H9 (cell line): ENCODE results near the gene NRXN3. TPM values are rescaled to one million over a fixed set of nuclear protein-coding genes. Genes with fewer than 3 reads are reported as not detected.

Experiments
- DNase-seq: peaks from one replicate; pipeline ENCODE4 v3.0.0-alpha.2; 2017
- H2AFZ ChIP-seq: one replicate; pipeline ENCODE4 v1.6.1; 2013; ENCODE audit warnings: mild to moderate bottlenecking, low read length, control low read depth, moderate library complexity
- H2AK5ac ChIP-seq: 2 replicates; pipeline ENCODE4 v1.6.1; 2013; ENCODE audit warnings: low read length, control low read depth, mixed read lengths; ENCODE audit not compliant: insufficient read length
- H2BK120ac ChIP-seq: one replicate; pipeline ENCODE4 v1.6.1; 2013; ENCODE audit warnings: low read depth, mild to moderate bottlenecking, low read length, control low read depth, inconsistent platforms; ENCODE audit not compliant: poor library complexity, severe bottlenecking
- H2BK12ac ChIP-seq: 2 replicates; pipeline ENCODE4 v1.6.1; 2013; ENCODE audit warnings: low read length, control low read depth, mixed read lengths, low read depth; ENCODE audit not compliant: insufficient read length
- H2BK15ac ChIP-seq: 2 replicates; pipeline ENCODE4 v1.6.1; 2013; ENCODE audit warnings: low read depth, low read length, control low read depth
- H2BK20ac ChIP-seq: one replicate; pipeline ENCODE4 v1.6.1; 2013; ENCODE audit warnings: low read depth, mild to moderate bottlenecking, low read length, control low read depth, inconsistent platforms; ENCODE audit not compliant: poor library complexity, severe bottlenecking
- H2BK5ac ChIP-seq: 2 replicates; pipeline ENCODE4 v1.6.1; 2013; ENCODE audit warnings: low read length, control low read depth, mixed read lengths; ENCODE audit not compliant: insufficient read length
- H3K14ac ChIP-seq: 2 replicates; pipeline ENCODE4 v1.6.1; 2013; ENCODE audit warnings: low read length, control low read depth; ENCODE audit not compliant: insufficient read depth
- H3K18ac ChIP-seq: 2 replicates; pipeline ENCODE4 v1.6.1; 2013; ENCODE audit warnings: low read depth, mild to moderate bottlenecking, mixed read lengths, low read length, control low read depth; ENCODE audit not compliant: insufficient read length
- H3K23ac ChIP-seq: 2 replicates; pipeline ENCODE4 v1.6.1; 2013; ENCODE audit warnings: low read length, control low read depth, mixed read lengths, low read depth; ENCODE audit not compliant: insufficient read length
- H3K23me2 ChIP-seq: 2 replicates; pipeline ENCODE4 v1.6.1; 2013; ENCODE audit warnings: low read depth, mild to moderate bottlenecking, mixed read lengths, low read length, control low read depth; ENCODE audit not compliant: insufficient read length, poor library complexity, severe bottlenecking
- H3K27ac ChIP-seq: 2 replicates; pipeline ENCODE4 v1.5.1; 2013; ENCODE audit warnings: low read length, control low read depth, mixed read lengths, low read depth; ENCODE audit not compliant: insufficient read length
- H3K27me3 ChIP-seq: 2 replicates; pipeline ENCODE4 v1.6.1; 2013; ENCODE audit warnings: low read length, control low read depth, inconsistent platforms; ENCODE audit not compliant: insufficient read depth
- H3K4ac ChIP-seq: 2 replicates; pipeline ENCODE4 v1.6.1; 2013; ENCODE audit warnings: low read depth, mild to moderate bottlenecking, control low read depth, inconsistent platforms, low read length, moderate library complexity
- H3K4me1 ChIP-seq: 2 replicates; pipeline ENCODE4 v1.6.1; 2013; ENCODE audit warnings: low read length, control low read depth, inconsistent platforms; ENCODE audit not compliant: insufficient read depth
- H3K4me2 ChIP-seq: 2 replicates; pipeline ENCODE4 v1.6.1; 2013; ENCODE audit warnings: low read length, control low read depth, mixed read lengths; ENCODE audit not compliant: insufficient read length, insufficient read depth
- H3K56ac ChIP-seq: 2 replicates; pipeline ENCODE4 v1.6.1; 2013; ENCODE audit warnings: low read depth, mild to moderate bottlenecking, mixed read lengths, low read length, control low read depth; ENCODE audit not compliant: insufficient read length
- H3K79me1 ChIP-seq: 2 replicates; pipeline ENCODE4 v1.6.1; 2013; ENCODE audit warnings: low read depth, mild to moderate bottlenecking, moderate library complexity, low read length, control low read depth, inconsistent platforms; ENCODE audit not compliant: insufficient read depth, poor library complexity, severe bottlenecking
- H3K79me2 ChIP-seq: 2 replicates; pipeline ENCODE4 v1.6.1; 2013; ENCODE audit warnings: low read length, control low read depth, inconsistent platforms; ENCODE audit not compliant: insufficient read depth
- H3K9ac ChIP-seq: 2 replicates; pipeline ENCODE4 v1.6.1; 2013; ENCODE audit warnings: low read length, control low read depth, mixed read lengths; ENCODE audit not compliant: insufficient read length; ENCODE audit errors: extremely low read depth
- H3K9me3 ChIP-seq: one replicate; pipeline ENCODE4 v1.6.1; 2013; ENCODE audit warnings: low read depth, low read length, inconsistent platforms; ENCODE audit not compliant: control insufficient read depth
- H3T11ph ChIP-seq: one replicate; pipeline ENCODE4 v1.6.1; 2013; ENCODE audit warnings: mild to moderate bottlenecking, low read length, control low read depth, inconsistent platforms
- H4K20me1 ChIP-seq: one replicate; pipeline ENCODE4 v1.6.1; 2013; ENCODE audit not compliant: control insufficient read depth, insufficient read length, insufficient read depth
- H4K5ac ChIP-seq: 2 replicates; pipeline ENCODE4 v1.6.1; 2013; ENCODE audit warnings: low read depth, mild to moderate bottlenecking, mixed read lengths, low read length, control low read depth; ENCODE audit not compliant: insufficient read length
- H4K8ac ChIP-seq: replicated peaks from 2 replicates; pipeline ENCODE4 v1.6.1; 2013; ENCODE audit warnings: low read length, control low read depth, mixed read lengths, low read depth; ENCODE audit not compliant: insufficient read length
- H4K91ac ChIP-seq: 2 replicates; pipeline ENCODE4 v1.6.1; 2013; ENCODE audit warnings: low read depth, mild to moderate bottlenecking, moderate library complexity, mixed read lengths, low read length, control low read depth; ENCODE audit not compliant: insufficient read length
- H3K27ac Mint-ChIP-seq, 3 experiments: 2 replicates in 2 of 3; 3 replicates in 1 of 3; pipeline ENCODE4 v1.8.0; 2020 to 2021; ENCODE audit warnings: mixed read lengths in 3 of 3, mild to moderate bottlenecking in 1 of 3, moderate library complexity in 1 of 3
- H3K27me3 Mint-ChIP-seq: 2 replicates; pipeline ENCODE4 v1.8.0; 2021; ENCODE audit warnings: low read depth, mild to moderate bottlenecking, moderate library complexity, mixed read lengths
- H3K36me3 Mint-ChIP-seq, 3 experiments: 2 replicates in 2 of 3; 3 replicates in 1 of 3; pipeline ENCODE4 v1.8.0; 2020 to 2021; ENCODE audit warnings: low read depth in 3 of 3, mixed read lengths in 3 of 3; ENCODE audit not compliant: insufficient read depth in 1 of 3
- H3K4me1 Mint-ChIP-seq, 2 experiments: 2 replicates each; pipeline ENCODE4 v1.8.0; 2020; ENCODE audit warnings: mixed read lengths in 2 of 2
- H3K4me3 Mint-ChIP-seq, 2 experiments: 2 replicates in 1 of 2; 3 replicates in 1 of 2; pipeline ENCODE4 v1.8.0; 2020 to 2021; ENCODE audit warnings: mild to moderate bottlenecking in 2 of 2, mixed read lengths in 2 of 2, moderate library complexity in 1 of 2
- H3K9me3 Mint-ChIP-seq, 2 experiments: 2 replicates in 1 of 2; 3 replicates in 1 of 2; pipeline ENCODE4 v1.8.0; 2020; ENCODE audit warnings: mild to moderate bottlenecking in 2 of 2, mixed read lengths in 2 of 2, moderate library complexity in 1 of 2
- CTCF ChIP-seq: fragments of 200-600 bp; sonication (generic); conservative IDR thresholded peaks from 3 replicates; pipeline ENCODE4 v1.8.0; 2021; ENCODE audit warnings: antibody characterized with exemption, mild to moderate bottlenecking
- WGBS: extraction: QIAGEN DNeasy Blood & Tissue Kit; methylation state at CpG from one replicate; pipeline ENCODE4 v1.1.7; 2013; ENCODE audit warnings: missing lambda C conversion rate, low lambda C conversion rate, mixed read lengths; ENCODE audit not compliant: insufficient read length; ENCODE audit errors: extremely low coverage; 5-methylcytosine and 5-hydroxymethylcytosine counted together
- total RNA-seq: library from RNA; stranded (reverse); gene quantifications from 2 replicates; pipeline ENCODE4 v1.2.1, GENCODE V29; 2021

The NRXN3 gene
- total RNA-seq, 1 experiment from 2014 or later: 1.8 TPM

GRCh38 chr14:79421811-79422210 is 1251.6 kb downstream of the NRXN3 start:
- Mint-ChIP-seq H3K4me1 (no peaks in the 10 kb centered on the region), H3K9me3 (no peaks in the 10 kb centered on the region), H3K36me3 (no peaks in the 10 kb centered on the region), H3K4me3 (no peak overlapping the region), H3K27ac (no peak overlapping the region), H3K27me3 (no peaks in the 10 kb centered on the region)
- Histone ChIP-seq H3K14ac (no peak overlapping the region), H2BK120ac (no peak overlapping the region), H3K23ac (no peak overlapping the region), H4K20me1 (no peaks in the 10 kb centered on the region), H3K4ac (no peak overlapping the region), H3K23me2 (no peaks in the 10 kb centered on the region), H2BK20ac (no peak overlapping the region), H3K9me3 (no peaks in the 10 kb centered on the region), H2BK5ac (no peak overlapping the region), H2BK12ac (no peak overlapping the region), H4K5ac (no peak overlapping the region), H4K8ac (no peak overlapping the region), H3K9ac (no peak overlapping the region), H3K18ac (no peak overlapping the region), H2AFZ (no peak overlapping the region), H4K91ac (no peak overlapping the region), H3K79me1 (no peaks in the 10 kb centered on the region), H3K4me1 (no peaks in the 10 kb centered on the region), H3T11ph (no peak overlapping the region), H2AK5ac (no peak overlapping the region), H3K79me2 (no peaks in the 10 kb centered on the region), H2BK15ac (no peak overlapping the region), H3K56ac (no peak overlapping the region), H3K27ac (no peak overlapping the region), H3K27me3 (no peaks in the 10 kb centered on the region), H3K4me2 (no peak overlapping the region)
- WGBS: no CpG with 5 or more reads among the region's 1 CpG
- no peak for TF ChIP-seq CTCF
- DNase-seq: no peak
